ENCODE results near the gene TTC34.
"Not testable (repeated sequence)": the region's sequence is repeated elsewhere in the genome, so short reads cannot be mapped to it uniquely, and the experiment has no call there.

Gene TTC34

GRCh38 chr1:2754597-2754996 is 46.9 kb downstream of the TTC34 start:
- not testable (repeated sequence) for DNase-seq

- DNase-seq, result not testable (repeated sequence)
Observed at GRCh38 chr1:2752503-2752902, 49.0 kb downstream of the TTC34 start.

GRCh38 chr1:2751866-2752265 is 49.6 kb downstream of the TTC34 start:
- not testable (repeated sequence) for DNase-seq

- not testable (repeated sequence) for DNase-seq
Observed at GRCh38 chr1:2750766-2751730, 50.4 kb downstream of the TTC34 start.

GRCh38 chr1:2750041-2750680 is 51.3 kb downstream of the TTC34 start:
- DNase-seq, result not testable (repeated sequence)

- not testable (repeated sequence) for DNase-seq
Observed at GRCh38 chr1:2748626-2749025, 52.9 kb downstream of the TTC34 start.

- not testable (repeated sequence) for DNase-seq
Observed at GRCh38 chr1:2694796-2695195, 106.7 kb downstream of the TTC34 start.

GRCh38 chr1:2690180-2690579 is 111.3 kb downstream of the TTC34 start:
- DNase-seq, result not testable (repeated sequence)

GRCh38 chr1:2688336-2688665 is 113.2 kb downstream of the TTC34 start:
- DNase-seq, result not testable (repeated sequence)

GRCh38 chr1:2687638-2688335 is 113.7 kb downstream of the TTC34 start:
- not testable (repeated sequence) for DNase-seq

- DNase-seq, result not testable (repeated sequence)
Observed at GRCh38 chr1:2687174-2687591, 114.3 kb downstream of the TTC34 start.

- DNase-seq, result not testable (repeated sequence)
Observed at GRCh38 chr1:2686091-2686863, 115.2 kb downstream of the TTC34 start.

GRCh38 chr1:2685671-2686070 is 115.8 kb downstream of the TTC34 start:
- not testable (repeated sequence) for DNase-seq

- not testable (repeated sequence) for DNase-seq
Observed at GRCh38 chr1:2684878-2685277, 116.6 kb downstream of the TTC34 start.

- peak in 1 of 4 experiments; percentile 15 for DNase-seq
Observed at GRCh38 chr1:2684000-2684399, 117.5 kb downstream of the TTC34 start.

GRCh38 chr1:2683321-2683741 is 118.2 kb downstream of the TTC34 start:
- not testable (repeated sequence) for DNase-seq

GRCh38 chr1:2682879-2683278 is 118.6 kb downstream of the TTC34 start:
- DNase-seq, result not testable (repeated sequence)

GRCh38 chr1:2676726-2677125 is 124.8 kb downstream of the TTC34 start:
- not testable (repeated sequence) for DNase-seq

GRCh38 chr1:2671656-2672055 is 129.8 kb downstream of the TTC34 start:
- DNase-seq, result not testable (repeated sequence)

GRCh38 chr1:2659806-2660205 is 141.7 kb downstream of the TTC34 start:
- not testable (repeated sequence) for DNase-seq

GRCh38 chr1:2657909-2658308 is 143.6 kb downstream of the TTC34 start:
- DNase-seq, result not testable (repeated sequence)

- not testable (repeated sequence) for DNase-seq
Observed at GRCh38 chr1:2657124-2657523, 144.4 kb downstream of the TTC34 start.

Data from activated CD4-positive, CD25-positive, alpha-beta regulatory T cell (primary cell).